Measurements from ENCODE around the gene C4orf51. TPM values are rescaled to one million over a fixed set of nuclear protein-coding genes. Genes with fewer than 3 reads are reported as not detected.

The C4orf51 gene
- total RNA-seq, 1 experiment from 2014 or later: not detected

DNA sequence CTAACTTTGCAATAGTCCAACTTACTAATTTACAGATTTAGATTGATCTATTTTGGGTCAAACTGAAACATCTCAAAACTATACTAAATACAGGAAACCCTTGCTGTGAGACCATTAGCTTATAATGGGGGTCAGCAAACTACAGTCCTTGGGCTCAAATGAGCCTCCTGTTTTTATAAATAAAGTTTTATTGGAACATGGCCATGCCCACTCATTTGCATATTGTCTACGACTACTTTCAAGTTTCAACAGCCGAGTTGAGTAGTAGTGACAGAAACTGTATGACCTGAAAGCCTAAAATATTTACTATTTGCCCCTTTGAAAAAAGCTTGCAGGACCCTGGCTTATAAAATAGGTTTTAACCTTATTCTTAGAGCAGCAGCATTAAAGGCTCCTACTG, 92.4 kb downstream of the C4orf51 start:
- no peaks in the 10 kb centered on the region for H3K4me1 Mint-ChIP-seq (ENCODE audit: low read depth, unreplicated experiment)
- no peaks in the 10 kb centered on the region for H3K27me3 Mint-ChIP-seq (ENCODE audit: unreplicated experiment)
- H3K9me3 Mint-ChIP-seq (ENCODE audit: low read depth, unreplicated experiment): no peaks in the 10 kb centered on the region
- H3K36me3 Mint-ChIP-seq (ENCODE audit: insufficient read depth, unreplicated experiment): peaks cover 3% of the 10 kb centered on the region
- DNase-seq: no peak
- CTCF ChIA-PET: no interaction called here
- BruUV-seq (replicated peaks): no TSS peak
- H3K4me3 Mint-ChIP-seq (ENCODE audit: low read depth, unreplicated experiment): no peak overlapping the region
- intact Hi-C loops (cut with micrococcal nuclease; ENCODE audit: unreplicated experiment): no loop called here
- TF ChIP-seq, protein P1, sequence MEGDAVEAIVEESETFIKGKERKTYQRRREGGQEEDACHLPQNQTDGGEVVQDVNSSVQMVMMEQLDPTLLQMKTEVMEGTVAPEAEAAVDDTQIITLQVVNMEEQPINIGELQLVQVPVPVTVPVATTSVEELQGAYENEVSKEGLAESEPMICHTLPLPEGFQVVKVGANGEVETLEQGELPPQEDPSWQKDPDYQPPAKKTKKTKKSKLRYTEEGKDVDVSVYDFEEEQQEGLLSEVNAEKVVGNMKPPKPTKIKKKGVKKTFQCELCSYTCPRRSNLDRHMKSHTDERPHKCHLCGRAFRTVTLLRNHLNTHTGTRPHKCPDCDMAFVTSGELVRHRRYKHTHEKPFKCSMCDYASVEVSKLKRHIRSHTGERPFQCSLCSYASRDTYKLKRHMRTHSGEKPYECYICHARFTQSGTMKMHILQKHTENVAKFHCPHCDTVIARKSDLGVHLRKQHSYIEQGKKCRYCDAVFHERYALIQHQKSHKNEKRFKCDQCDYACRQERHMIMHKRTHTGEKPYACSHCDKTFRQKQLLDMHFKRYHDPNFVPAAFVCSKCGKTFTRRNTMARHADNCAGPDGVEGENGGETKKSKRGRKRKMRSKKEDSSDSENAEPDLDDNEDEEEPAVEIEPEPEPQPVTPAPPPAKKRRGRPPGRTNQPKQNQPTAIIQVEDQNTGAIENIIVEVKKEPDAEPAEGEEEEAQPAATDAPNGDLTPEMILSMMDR (IDR thresholded peaks at IDR 0.05; ENCODE audit: unreplicated experiment): no peak
- H3K27ac Mint-ChIP-seq (ENCODE audit: unreplicated experiment): no peak overlapping the region

DNA sequence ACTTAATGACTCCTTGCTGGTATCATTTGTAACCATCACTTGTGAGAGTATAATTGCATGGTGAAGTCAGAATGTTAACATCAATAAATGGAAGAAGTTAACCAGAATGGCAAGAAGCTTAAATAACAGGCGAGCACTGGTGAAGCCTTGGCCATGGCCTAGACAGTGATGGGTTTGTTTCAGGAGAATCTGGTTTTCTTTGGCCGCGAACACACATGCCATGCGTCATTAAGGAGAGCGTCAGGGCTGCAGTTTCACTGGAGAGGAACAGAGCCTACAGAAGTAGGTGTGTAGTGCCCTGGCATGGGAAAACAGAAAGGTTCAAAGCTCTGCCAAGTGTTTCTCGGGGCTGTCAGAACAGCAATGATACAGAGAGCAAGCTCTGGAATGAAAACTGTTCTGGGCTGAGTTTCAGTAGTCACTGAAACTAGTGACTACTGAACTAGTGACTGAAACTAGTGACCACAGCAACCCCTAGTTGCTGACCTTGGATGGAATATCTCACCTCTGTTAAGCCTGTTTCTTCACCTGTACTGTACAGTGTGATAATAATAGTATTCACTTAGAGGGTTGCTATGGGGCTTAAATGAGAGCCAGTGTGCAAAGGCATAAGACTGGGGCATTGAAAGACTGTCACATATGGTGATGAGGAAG, 93.8 kb downstream of the C4orf51 start:
- Mint-ChIP-seq H3K27me3 (ENCODE audit: unreplicated experiment) (no peaks in the 10 kb centered on the region), H3K27ac (ENCODE audit: unreplicated experiment) (no peak overlapping the region), H3K4me1 (ENCODE audit: low read depth, unreplicated experiment) (no peaks in the 10 kb centered on the region), H3K9me3 (ENCODE audit: low read depth, unreplicated experiment) (no peaks in the 10 kb centered on the region), H3K4me3 (ENCODE audit: low read depth, unreplicated experiment) (no peak overlapping the region), H3K36me3 (ENCODE audit: insufficient read depth, unreplicated experiment) (no peaks in the 10 kb centered on the region)
- DNase-seq: no peak
- intact Hi-C loops (cut with micrococcal nuclease; ENCODE audit: unreplicated experiment): no loop called here
- TF ChIP-seq, protein P1 (IDR thresholded peaks at IDR 0.05; ENCODE audit: unreplicated experiment): no peak
- CTCF ChIA-PET: no interaction called here
- BruUV-seq (replicated peaks): no TSS peak

DNA sequence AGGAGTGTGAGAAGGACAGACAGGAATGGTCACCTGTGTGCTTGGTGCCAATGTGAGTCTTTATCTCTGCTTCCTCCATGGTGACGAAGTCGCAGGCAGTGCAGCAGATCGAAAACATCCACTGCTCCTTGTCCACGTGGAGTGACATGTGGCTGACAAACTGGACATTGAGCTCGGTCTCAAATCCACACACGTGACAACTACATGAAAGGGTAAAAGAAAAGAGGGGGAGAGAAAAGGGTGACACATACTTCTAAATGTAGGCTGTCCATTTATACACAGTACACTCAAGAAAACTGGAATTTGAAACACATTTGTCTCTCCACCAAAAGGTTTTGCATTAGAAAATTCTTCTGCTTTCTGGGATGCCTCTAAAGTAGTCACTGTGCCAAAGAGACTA, 94.5 kb downstream of the C4orf51 start:
- TF ChIP-seq, protein P1 (IDR thresholded peaks at IDR 0.05; ENCODE audit: unreplicated experiment): no peak
- intact Hi-C loops (cut with micrococcal nuclease; ENCODE audit: unreplicated experiment): no loop called here
- no peak overlapping the region for H3K27ac Mint-ChIP-seq (ENCODE audit: unreplicated experiment)
- H3K9me3 Mint-ChIP-seq (ENCODE audit: low read depth, unreplicated experiment): no peaks in the 10 kb centered on the region
- H3K27me3 Mint-ChIP-seq (ENCODE audit: unreplicated experiment): no peaks in the 10 kb centered on the region
- CTCF ChIA-PET: no interaction called here
- DNase-seq: no peak
- BruUV-seq (replicated peaks): no TSS peak
- H3K4me1 Mint-ChIP-seq (ENCODE audit: low read depth, unreplicated experiment): no peaks in the 10 kb centered on the region
- no peak overlapping the region for H3K4me3 Mint-ChIP-seq (ENCODE audit: low read depth, unreplicated experiment)
- no peaks in the 10 kb centered on the region for H3K36me3 Mint-ChIP-seq (ENCODE audit: insufficient read depth, unreplicated experiment)

DNA sequence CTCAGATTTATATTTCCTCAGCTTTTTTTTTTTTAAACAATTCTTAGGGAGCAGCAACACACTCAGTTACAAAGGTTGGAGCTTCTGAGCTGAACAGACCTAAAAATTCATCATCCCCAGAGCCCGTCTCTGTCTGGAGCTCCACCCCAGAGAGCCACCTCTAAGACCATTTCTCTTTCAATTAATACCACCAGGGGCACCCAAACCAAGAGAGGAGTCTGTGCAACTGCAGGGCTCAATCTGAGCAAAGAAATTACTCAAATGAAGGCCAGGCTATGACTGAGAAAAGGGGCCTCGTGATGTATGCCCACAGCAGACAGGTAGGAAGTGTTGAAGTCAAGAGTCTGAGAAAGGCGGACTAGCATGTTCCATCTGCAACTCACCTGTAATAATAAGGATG, 95.5 kb downstream of the C4orf51 start:
- Mint-ChIP-seq H3K4me1 (ENCODE audit: low read depth, unreplicated experiment) (no peaks in the 10 kb centered on the region), H3K9me3 (ENCODE audit: low read depth, unreplicated experiment) (no peaks in the 10 kb centered on the region), H3K36me3 (ENCODE audit: insufficient read depth, unreplicated experiment) (no peaks in the 10 kb centered on the region), H3K27me3 (ENCODE audit: unreplicated experiment) (no peaks in the 10 kb centered on the region), H3K27ac (ENCODE audit: unreplicated experiment) (no peak overlapping the region), H3K4me3 (ENCODE audit: low read depth, unreplicated experiment) (no peak overlapping the region)
- DNase-seq: no peak
- TF ChIP-seq, protein P1 (IDR thresholded peaks at IDR 0.05; ENCODE audit: unreplicated experiment): no peak
- intact Hi-C loops (cut with micrococcal nuclease; ENCODE audit: unreplicated experiment): no loop called here
- CTCF ChIA-PET: no interaction called here
- no TSS peak for BruUV-seq (replicated peaks)
